CD4-positive, alpha-beta T cell treated with Interleukin-10 for 1 hour (primary cell): ENCODE results near the gene FUT7.
A peak's percentile ranks its signal among the peaks of the same experiment; 100 is the strongest.
"Not testable (repeated sequence)": the region's sequence is repeated elsewhere in the genome, so short reads cannot be mapped to it uniquely, and the experiment has no call there.

Source experiments
- DNase-seq: peaks from one replicate; pipeline ENCODE4 v3.0.0-alpha.2; 2020

The FUT7 gene

GRCh38 chr9:137048655-137049543, 17.0 kb upstream of the FUT7 start:
- DNase-seq: no peak

GRCh38 chr9:137046088-137046787, 14.3 kb upstream of the FUT7 start, which contains the start of gene NPDC1:
TSS of gene NPDC1 (minus strand) at chr9:137046177. CDS start at chr9:137045989, 188 bp downstream.
- peak; percentile 86 for DNase-seq

- no peak for DNase-seq
Measured at GRCh38 chr9:137045294-137046087, 13.6 kb upstream of the FUT7 start.

- DNase-seq: no peak
Measured at GRCh38 chr9:137044502-137045177, 12.8 kb upstream of the FUT7 start.

- DNase-seq: no peak
Measured at GRCh38 chr9:137044037-137044436, 12.1 kb upstream of the FUT7 start.

GRCh38 chr9:137042751-137043727, 11.2 kb upstream of the FUT7 start:
- DNase-seq: no peak

GRCh38 chr9:137041124-137041523, 9.2 kb upstream of the FUT7 start:
- DNase-seq: no peak

- no peak for DNase-seq
Measured at GRCh38 chr9:137040568-137040967, 8.7 kb upstream of the FUT7 start.

GRCh38 chr9:137039611-137040366, 7.9 kb upstream of the FUT7 start:
- no peak for DNase-seq

- DNase-seq: no peak
Measured at GRCh38 chr9:137038916-137039315, 7.0 kb upstream of the FUT7 start.

GRCh38 chr9:137037483-137037882, 5.6 kb upstream of the FUT7 start:
- no peak for DNase-seq

GRCh38 chr9:137037035-137037434, 5.1 kb upstream of the FUT7 start:
- no peak for DNase-seq

- no peak for DNase-seq
Measured at GRCh38 chr9:137035937-137036336, 4.0 kb upstream of the FUT7 start.

- no peak for DNase-seq
Measured at GRCh38 chr9:137035507-137035834, 3.6 kb upstream of the FUT7 start.

- peak; percentile 89 for DNase-seq
Measured at GRCh38 chr9:137034709-137035506, 3.0 kb upstream of the FUT7 start.

GRCh38 chr9:137034039-137034708, 2.3 kb upstream of the FUT7 start:
- no peak for DNase-seq

GRCh38 chr9:137033481-137033880, 1.6 kb upstream of the FUT7 start:
- not testable (repeated sequence) for DNase-seq

GRCh38 chr9:137032858-137033257, 970 bp upstream of the FUT7 start:
- DNase-seq: no peak
